Cardiac fibroblast (primary cell): ENCODE results near the gene LARGE1.

Experiments
- DNase-seq, 2 donors: peaks; one replicate each; pipeline versions ENCODE4 v3.0.0 to v3.0.0-alpha.2; 2010; ENCODE audit warnings: low read depth in 2 of 2
- H3K4me3 ChIP-seq, 2 donors: replicated peaks in 1 of 2; 1 replicate in 1 of 2; 2 replicates in 1 of 2; pipeline ENCODE4 v1.5.1; 2011; ENCODE audit warnings: low read depth in 2 of 2, low read length in 2 of 2, mild to moderate bottlenecking in 2 of 2, moderate library complexity in 1 of 2
- TF ChIP-seq, protein P1 (sequence below): IDR thresholded peaks from one replicate; pipeline ENCODE4 v1.5.1; 2011; ENCODE audit warnings: low read depth, mild to moderate bottlenecking, low read length, inconsistent platforms

LARGE1 gene

GRCh38 chr22:33906954-33907353 is 13.3 kb downstream of the LARGE1 start:
- DNase-seq = no peak
- TF ChIP-seq, protein P1, sequence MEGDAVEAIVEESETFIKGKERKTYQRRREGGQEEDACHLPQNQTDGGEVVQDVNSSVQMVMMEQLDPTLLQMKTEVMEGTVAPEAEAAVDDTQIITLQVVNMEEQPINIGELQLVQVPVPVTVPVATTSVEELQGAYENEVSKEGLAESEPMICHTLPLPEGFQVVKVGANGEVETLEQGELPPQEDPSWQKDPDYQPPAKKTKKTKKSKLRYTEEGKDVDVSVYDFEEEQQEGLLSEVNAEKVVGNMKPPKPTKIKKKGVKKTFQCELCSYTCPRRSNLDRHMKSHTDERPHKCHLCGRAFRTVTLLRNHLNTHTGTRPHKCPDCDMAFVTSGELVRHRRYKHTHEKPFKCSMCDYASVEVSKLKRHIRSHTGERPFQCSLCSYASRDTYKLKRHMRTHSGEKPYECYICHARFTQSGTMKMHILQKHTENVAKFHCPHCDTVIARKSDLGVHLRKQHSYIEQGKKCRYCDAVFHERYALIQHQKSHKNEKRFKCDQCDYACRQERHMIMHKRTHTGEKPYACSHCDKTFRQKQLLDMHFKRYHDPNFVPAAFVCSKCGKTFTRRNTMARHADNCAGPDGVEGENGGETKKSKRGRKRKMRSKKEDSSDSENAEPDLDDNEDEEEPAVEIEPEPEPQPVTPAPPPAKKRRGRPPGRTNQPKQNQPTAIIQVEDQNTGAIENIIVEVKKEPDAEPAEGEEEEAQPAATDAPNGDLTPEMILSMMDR = no peak
- H3K4me3 ChIP-seq = no peak overlapping the region

DNA sequence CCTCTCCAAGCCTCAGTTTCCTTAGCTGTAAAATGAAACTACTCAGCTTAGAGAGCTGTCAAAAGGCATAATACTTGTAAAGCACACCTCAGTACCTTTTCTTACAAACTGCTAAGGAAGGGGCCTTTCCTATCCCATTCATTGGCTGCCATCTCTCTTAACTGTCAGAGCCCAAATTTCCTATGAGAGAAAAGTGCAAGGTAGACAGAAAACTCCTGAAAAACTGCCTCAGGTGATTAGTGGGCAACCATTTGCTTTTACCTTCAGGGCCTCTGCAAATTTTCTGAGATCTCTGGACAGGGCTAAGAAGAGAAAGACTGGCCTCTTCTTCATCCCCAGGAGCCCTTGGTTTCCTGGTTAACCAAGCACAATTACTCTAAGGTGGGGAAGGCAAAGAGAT is 13.8 kb downstream of the LARGE1 start:
- TF ChIP-seq, protein P1 = no peak
- H3K4me3 ChIP-seq = no peak overlapping the region
- DNase-seq = no peak

- TF ChIP-seq, protein P1 = no peak
- DNase-seq = no peak
- no peak overlapping the region for H3K4me3 ChIP-seq
These were observed 17.3 kb downstream of the LARGE1 start for GRCh38 chr22:33903012-33903411.

DNA sequence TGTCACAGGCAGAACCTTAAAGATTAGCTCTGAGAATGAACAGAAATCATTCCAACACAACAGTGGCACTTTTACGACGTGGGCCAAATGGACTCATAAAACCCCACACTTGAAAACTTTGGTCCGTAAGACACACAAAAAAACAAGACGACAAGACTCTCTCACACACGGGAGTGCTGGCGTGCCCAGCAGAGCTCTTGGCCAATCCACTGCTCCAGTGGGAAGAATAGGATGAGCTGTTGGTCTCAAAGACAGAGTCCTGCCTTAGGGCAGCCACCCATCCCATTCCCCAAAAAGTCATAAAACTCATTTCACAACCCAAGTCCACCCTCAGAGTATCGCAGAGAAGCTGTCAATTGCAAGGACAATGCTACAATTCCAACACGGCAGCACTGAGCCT is 18.2 kb downstream of the LARGE1 start:
- TF ChIP-seq, protein P1 = no peak
- no peak for DNase-seq
- no peak overlapping the region for H3K4me3 ChIP-seq

DNA sequence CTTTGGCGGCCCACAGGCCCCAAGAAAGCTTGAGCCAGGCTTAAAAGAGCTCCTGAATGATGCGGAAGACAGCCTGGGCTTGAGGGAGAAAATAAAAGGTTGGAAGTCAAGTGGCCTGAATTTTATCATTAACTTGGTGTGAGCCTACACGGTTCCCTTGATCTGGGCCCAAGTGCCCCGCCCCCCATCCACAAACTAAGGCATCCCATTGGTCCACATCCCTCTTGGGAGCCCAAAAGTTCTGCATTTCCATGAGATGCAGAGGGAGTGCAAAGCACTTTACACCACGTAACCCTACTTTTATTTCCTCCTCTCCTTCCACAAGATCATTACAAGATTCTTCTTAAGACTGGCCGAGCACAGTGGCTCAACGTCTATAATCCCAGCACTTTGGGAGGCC is 22.2 kb downstream of the LARGE1 start:
- H3K4me3 ChIP-seq = no peak overlapping the region
- DNase-seq = no peak
- TF ChIP-seq, protein P1 = no peak

DNA sequence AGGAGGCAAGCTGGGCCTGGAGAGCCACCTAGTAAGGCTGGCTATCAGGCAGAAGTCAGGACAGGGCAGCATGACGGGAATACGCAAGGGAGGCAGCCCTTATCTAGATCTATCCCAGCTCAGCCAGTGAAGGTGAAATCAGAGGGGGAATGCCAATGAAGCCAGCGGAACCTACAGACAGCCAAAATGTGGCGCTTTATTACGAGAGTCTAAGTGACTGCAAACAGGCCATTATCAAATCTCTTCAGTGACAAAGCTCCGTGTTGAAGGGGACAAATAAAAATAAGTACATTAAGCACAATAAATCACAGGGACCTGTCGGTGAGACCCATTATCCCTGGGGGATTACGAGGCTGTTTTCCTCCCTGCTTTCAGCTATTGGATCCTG is 22.8 kb downstream of the LARGE1 start:
- TF ChIP-seq, protein P1 = no peak
- H3K4me3 ChIP-seq = no peak overlapping the region
- no peak for DNase-seq
